ENCODE data around the gene HDAC1.

Gene HDAC1

GRCh38 chr1:32273391-32274208, 18.3 kb upstream of the HDAC1 start:
- in situ Hi-C loops (cut with HindIII; ENCODE audit: low sequenced_read_pairs) = no loop called here

- in situ Hi-C loops (cut with HindIII; ENCODE audit: low sequenced_read_pairs) = no loop called here
Observed at GRCh38 chr1:32274646-32275340, 17.1 kb upstream of the HDAC1 start.

GRCh38 chr1:32275424-32275823, 16.5 kb upstream of the HDAC1 start:
- in situ Hi-C loops (cut with HindIII; ENCODE audit: low sequenced_read_pairs) = no loop called here

- in situ Hi-C loops (cut with HindIII; ENCODE audit: low sequenced_read_pairs) = no loop called here
Observed at GRCh38 chr1:32276032-32276782, 15.7 kb upstream of the HDAC1 start.

- in situ Hi-C loops (cut with HindIII; ENCODE audit: low sequenced_read_pairs) = loop anchor here (10.0 kb wide), 1 partner anchor 90 kb away; no protein-coding TSS in a partner anchor
Observed at GRCh38 chr1:32284777-32285176, 7.1 kb upstream of the HDAC1 start.

GRCh38 chr1:32285658-32286057, 6.2 kb upstream of the HDAC1 start:
- in situ Hi-C loops (cut with HindIII; ENCODE audit: low sequenced_read_pairs) = loop anchor here (10.0 kb wide), 1 partner anchor 89 kb away; no protein-coding TSS in a partner anchor

DNA sequence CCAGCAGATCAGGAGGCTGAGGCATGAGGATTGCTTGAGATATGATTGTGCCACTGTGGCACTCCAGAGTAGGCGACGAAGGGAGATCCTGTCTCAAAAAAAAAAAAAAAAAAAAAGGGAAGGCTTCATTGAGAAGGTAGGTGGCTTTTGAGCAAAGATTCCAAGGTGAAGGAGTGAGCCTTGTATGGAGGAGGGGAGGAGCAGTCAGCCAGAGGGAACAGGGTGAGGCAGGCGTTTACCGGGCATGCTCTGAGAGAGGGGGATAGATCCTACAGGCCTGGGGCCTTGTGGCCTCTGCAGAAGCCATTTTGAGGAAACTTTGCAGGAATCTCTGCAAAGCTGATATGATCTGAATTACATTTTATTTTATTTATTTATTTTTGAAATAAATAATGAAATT, 5.1 kb upstream of the HDAC1 start:
- in situ Hi-C loops (cut with HindIII; ENCODE audit: low sequenced_read_pairs) = loop anchor here (10.0 kb wide), 1 partner anchor 88 kb away; no protein-coding TSS in a partner anchor

GRCh38 chr1:32289256-32289655, 2.6 kb upstream of the HDAC1 start:
- in situ Hi-C loops (cut with HindIII; ENCODE audit: low sequenced_read_pairs) = loop anchor here (10.0 kb wide), 1 partner anchor 86 kb away; no protein-coding TSS in a partner anchor

DNA sequence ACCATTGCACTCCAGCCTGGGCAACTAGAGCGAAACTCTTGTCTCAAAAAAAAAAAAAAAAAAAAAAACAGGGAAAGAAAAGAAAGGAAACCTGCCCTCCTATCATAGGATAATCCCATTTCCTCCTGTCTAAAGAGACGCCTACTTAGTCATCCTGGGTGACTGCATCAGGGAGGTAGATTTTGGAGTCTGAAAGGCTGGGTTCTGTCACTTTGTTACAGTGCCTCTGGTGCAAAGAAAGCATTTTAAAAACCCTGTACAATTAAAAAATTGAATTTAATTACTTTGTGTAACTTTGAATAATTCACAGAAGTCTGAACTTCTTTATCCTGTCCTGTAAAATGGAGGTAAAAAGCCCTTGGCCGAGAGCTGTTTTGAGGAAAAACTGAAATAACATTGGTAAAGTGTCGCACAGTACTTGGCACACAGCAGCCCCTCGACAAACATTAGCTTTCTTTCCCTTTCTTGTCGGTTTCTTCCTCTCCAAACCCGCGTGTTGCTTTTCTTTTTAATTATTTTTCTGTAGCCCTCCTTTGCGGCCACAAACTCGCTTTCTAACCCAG, 657 bp upstream of the HDAC1 start:
- in situ Hi-C loops (cut with HindIII; ENCODE audit: low sequenced_read_pairs) = no loop called here

DNA sequence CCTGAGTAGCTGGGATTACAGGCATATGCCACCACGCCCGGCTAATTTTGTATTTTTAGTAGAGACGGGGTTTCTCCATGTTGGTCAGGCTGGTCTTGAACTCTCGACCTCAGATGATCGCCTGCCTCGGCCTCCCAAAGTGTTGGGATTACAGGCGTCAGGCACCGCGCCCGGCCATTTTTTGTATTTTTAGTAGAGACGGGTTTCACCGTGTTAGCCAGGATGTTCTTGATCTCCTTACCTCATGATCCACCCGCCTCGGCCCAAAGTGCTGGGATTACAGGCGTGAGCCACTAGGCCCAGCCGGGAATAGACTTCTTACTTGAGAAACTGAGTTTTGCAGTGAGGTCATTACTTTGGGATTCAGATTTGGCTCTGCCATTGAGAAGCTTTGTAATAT, 6.3 kb downstream of the HDAC1 start:
- in situ Hi-C loops (cut with HindIII; ENCODE audit: low sequenced_read_pairs) = loop anchor here (5.0 kb wide), 1 partner anchor 46 kb away; the partner anchor contains the start of gene LCK

- in situ Hi-C loops (cut with HindIII; ENCODE audit: low sequenced_read_pairs) = loop anchor here (5.0 kb wide), 1 partner anchor 47 kb away; the partner anchor contains the start of gene LCK
Observed at GRCh38 chr1:32299327-32299726, 7.4 kb downstream of the HDAC1 start.

- in situ Hi-C loops (cut with HindIII; ENCODE audit: low sequenced_read_pairs) = no loop called here
Observed at GRCh38 chr1:32303358-32303757, 11.5 kb downstream of the HDAC1 start.

- in situ Hi-C loops (cut with HindIII; ENCODE audit: low sequenced_read_pairs) = no loop called here
Observed at GRCh38 chr1:32303997-32304622, 12.2 kb downstream of the HDAC1 start.

DNA sequence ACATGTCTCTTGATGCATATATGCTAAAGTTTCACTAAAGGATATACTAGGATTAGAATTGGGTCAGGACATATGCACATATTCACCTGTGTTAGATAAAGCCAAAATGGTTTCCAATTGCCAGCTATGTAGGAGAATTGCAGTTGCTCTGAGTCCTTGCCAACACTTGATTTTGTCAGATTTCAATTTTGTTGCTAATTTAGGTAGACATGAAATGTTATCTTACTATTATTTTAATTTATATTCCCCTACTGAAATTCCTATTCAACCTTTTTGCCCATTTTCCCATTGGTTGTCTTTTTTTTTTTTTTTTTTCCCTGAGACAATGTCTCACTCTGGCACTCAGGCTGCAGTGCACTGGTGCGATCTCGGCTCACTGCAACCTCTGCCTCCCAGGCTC, 13.4 kb downstream of the HDAC1 start:
- in situ Hi-C loops (cut with HindIII; ENCODE audit: low sequenced_read_pairs) = no loop called here

- in situ Hi-C loops (cut with HindIII; ENCODE audit: low sequenced_read_pairs) = no loop called here
Observed at GRCh38 chr1:32307324-32307723, 15.4 kb downstream of the HDAC1 start.

- in situ Hi-C loops (cut with HindIII; ENCODE audit: low sequenced_read_pairs) = no loop called here
Observed at GRCh38 chr1:32309960-32310359, 18.1 kb downstream of the HDAC1 start.

DNA sequence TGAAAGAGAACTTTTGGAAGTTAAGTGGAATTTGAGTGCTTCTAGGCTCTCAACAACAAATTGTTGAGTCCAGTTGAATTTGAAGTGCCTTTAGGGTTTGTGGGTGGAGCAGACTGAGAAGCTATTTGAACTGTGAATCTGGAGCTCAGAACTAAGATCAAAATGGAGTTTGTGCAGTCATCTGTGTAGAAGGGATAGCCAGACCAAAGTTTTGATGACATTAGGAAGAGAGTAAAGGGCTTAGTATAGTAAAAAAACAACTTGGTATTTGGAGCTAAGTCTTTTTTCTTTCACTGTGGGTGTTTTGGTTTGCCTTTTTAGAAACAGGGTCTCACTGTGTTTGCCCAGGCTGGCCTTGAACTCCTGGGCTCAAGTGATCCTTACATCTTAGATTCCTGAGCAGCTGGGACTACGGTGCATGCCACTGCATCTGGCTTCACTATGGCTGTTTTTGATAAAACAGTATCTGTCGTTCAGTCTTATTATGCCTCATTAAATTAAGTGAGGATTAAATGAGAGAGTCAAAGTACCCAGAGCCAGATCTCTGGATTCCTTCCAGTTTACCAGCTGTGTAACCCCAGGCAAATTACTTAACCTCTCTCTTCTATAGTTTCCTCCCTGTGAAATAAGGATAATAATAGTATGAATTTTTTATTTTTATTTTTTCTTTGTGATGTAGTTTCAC, 20.0 kb downstream of the HDAC1 start:
- in situ Hi-C loops (cut with HindIII; ENCODE audit: low sequenced_read_pairs) = no loop called here

DNA sequence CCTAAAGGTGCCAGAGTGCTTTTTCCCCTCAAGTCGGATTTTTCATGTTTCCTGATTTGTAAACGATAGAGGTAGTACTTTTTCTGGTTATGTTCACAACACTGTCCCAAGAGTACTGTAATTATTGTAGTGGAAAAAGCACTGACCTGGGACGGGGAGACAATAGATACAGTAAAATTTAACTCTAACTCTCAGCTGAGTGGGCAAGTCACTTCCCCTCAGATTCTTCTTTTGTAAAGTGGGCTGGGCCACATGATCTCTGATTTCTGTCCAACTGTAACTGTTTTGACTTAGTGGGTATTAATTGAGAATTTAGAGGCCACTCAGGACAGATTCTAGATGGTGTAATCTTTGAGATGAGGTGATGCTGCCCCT, 25.0 kb downstream of the HDAC1 start:
- in situ Hi-C loops (cut with HindIII; ENCODE audit: low sequenced_read_pairs) = no loop called here

- in situ Hi-C loops (cut with HindIII; ENCODE audit: low sequenced_read_pairs) = no loop called here
Observed at GRCh38 chr1:32318127-32318869, 26.4 kb downstream of the HDAC1 start.

Measured in endothelial cell of hepatic sinusoid (primary cell).